ENCODE data around the gene RASGRP1.

RASGRP1 gene

DNA sequence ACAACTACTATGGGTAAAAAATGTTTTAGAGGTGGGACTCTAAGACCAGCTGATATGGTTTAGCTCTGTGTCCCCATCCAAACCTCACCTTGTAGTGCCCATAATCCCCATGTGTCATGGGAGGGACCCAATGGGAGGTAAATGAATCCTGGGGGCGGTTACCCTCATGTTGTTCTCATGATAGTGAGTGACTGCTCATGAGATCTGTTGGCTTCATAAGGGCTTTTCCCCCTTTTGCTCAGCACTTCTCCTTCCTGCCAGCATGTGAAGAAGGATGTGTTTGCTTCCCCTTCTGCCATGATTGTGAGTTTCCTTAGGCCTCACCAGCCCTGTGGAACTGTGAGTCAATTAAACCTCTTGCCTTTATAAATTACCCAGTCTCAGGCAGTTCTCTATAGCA, 65.0 kb downstream of the RASGRP1 start:
- FAIRE-seq = no peak

DNA sequence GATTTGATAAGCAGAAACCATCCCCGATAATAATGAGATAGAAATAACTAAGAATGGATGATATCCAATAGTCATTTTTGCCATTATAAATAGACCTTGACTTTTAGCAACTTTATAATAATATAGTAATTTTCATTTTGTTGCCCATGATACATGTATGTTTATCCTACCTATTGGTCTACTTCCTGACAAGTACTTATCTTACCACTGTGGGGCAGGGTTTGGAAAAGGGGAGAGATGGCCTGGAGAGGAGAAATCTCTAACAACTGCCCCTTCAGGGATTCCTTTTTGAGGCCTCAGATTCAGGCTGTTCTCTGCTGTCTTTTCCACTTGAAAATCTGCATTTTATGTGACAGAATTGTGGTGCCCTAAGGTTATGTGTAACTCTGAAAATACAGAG, 68.5 kb downstream of the RASGRP1 start:
- no peak for FAIRE-seq

GRCh38 chr15:38490242-38490922, 74.2 kb downstream of the RASGRP1 start:
- FAIRE-seq = no peak

DNA sequence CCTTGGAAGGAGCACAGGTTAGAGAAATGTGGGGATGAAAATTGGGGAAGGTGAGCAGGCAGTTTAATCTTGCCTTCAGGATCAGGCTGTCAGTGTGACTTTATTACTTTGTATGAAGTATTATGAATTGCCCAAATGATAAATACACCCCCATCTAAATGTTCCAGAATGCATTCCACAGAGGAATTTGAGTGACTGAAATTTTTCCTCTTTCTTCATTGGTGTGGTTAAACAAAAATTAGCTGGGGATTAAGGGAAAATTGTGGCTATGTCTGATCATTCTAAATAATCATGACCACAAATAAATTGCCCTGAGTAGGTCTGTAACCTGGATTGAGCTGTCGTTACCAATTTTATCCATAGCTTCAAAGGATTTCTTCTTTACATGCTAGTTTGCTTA, 77.2 kb downstream of the RASGRP1 start:
- FAIRE-seq = no peak

GRCh38 chr15:38486936-38487335, 77.7 kb downstream of the RASGRP1 start:
- FAIRE-seq = no peak

DNA sequence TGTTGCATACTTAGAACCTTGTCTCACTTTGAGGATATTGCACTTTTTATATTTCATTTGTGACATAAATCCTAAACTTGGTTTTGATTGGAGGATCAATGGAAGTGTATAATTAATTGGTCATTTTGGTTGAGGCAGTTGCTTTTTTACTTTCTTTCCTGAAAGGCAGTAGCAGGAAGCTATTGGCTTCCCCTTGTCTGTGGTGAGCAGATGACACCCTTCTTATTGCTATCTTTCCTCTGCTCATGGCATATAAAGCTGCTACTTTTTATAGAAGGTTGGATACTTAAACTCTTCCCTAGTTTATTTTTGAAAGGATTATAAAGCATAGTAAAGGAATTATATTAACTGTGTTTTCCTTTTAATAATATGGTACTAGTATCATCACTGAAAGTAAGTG, 82.0 kb downstream of the RASGRP1 start:
- FAIRE-seq = no peak

- FAIRE-seq = no peak
These were observed 82.9 kb downstream of the RASGRP1 start for GRCh38 chr15:38481761-38482160.

GRCh38 chr15:38481113-38481512, 83.5 kb downstream of the RASGRP1 start:
- FAIRE-seq = no peak

GRCh38 chr15:38479756-38480155, 84.9 kb downstream of the RASGRP1 start:
- peak; percentile 83 for FAIRE-seq

DNA sequence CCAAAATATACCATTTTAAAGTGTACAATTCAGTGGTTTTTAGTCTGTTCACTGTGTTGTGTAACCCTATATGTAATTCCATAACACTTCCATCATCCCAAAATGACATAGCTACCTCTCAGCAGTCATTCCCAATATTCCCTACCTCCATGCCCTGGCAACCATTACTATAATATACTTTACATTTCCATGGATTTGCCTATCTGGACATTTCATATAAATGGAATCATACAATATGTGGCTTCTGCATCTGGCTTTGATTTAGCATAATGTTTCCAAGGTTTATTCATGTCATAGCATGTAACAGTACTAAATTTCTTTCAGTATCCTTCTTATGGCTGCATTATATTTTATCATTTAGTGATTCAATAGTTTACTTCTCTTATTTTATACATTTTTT, 85.3 kb downstream of the RASGRP1 start:
- FAIRE-seq = no peak

GRCh38 chr15:38477637-38478036, 87.0 kb downstream of the RASGRP1 start:
- FAIRE-seq = no peak

GRCh38 chr15:38476120-38476519, 88.5 kb downstream of the RASGRP1 start:
- FAIRE-seq = peak; percentile 64

DNA sequence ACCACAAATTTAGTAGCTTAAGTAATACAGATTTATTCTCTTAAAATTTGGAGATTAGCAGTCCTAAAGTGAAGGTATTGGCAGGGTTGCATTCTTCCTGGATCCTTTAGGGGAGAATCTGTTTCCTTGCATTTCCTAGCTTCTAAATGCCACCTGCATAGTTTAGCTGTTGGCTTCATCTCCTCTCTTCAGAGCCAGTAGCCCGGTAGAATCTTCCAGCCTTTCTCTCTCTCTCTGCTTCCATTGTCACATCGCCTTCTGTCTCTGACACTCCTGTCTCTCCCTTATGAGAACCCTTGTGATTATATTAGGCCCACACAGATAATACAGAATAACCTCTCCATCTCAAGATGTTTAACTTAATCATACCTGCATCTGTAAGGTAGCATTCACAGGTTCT, 89.3 kb downstream of the RASGRP1 start:
- no peak for FAIRE-seq

DNA sequence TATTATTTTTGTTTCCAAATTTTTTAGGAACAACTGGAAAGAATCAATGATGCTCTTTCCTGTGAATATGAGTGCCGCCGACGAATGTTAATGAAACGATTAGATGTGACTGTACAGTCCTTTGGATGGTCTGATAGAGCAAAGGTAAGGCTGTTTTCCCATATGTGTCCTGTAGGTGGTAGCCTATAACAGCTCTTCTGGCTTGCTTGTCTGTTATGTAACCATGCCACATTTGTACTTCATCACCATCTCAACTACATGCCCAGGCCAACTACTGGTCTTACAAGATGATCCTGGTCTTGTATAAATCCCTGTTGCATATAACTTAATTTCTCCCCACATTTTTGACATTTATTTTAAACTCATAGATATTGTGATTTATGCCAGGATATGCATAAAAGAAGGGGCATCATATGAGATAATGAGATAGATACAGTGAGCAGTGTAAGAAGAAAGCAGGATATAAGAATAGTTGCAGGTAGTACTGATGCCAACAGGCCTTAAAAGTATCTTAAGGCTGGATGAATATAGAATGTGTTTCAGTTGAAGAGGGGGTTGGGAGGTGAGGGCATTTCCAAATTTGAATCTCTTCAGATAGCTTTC, 90.4 kb downstream of the RASGRP1 start:
- FAIRE-seq = peak; percentile 83

DNA sequence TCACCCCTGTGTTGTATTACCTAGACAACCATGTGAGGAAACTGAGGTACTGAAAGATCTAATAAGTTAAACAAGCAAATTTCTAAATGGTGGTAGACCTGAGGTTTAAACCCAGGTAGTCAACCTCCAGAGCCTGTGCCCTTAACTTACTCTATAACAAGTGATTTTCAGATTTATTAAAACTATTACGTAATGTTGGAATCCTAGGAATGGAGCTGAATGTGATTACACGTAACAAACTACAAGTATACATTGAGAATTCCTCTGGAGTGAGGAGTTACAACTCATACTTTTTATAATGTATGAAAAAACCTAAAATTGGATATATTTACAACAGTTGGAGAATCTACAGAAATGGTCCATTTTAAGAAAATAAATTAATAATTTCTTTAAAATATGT, 92.6 kb downstream of the RASGRP1 start:
- peak; percentile 47 for FAIRE-seq

DNA sequence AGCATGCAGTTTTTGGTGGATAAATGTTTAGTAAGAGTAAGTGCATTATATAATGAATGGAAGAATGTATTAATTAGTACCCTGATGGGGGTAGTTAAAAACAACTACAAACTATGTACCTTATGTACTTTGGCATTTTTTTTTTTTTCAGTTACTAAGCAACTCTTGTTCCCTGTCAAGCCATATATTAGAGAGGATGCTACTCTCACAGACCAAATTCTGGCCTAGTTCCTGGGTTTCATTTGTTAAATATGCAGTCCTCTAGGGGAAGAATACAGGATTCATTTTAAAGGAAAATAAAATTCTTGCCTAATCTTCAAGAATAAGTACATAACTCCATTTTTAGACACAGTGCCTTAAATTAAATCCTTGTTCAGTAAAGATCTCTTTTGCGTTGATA, 93.8 kb downstream of the RASGRP1 start:
- FAIRE-seq = no peak

DNA sequence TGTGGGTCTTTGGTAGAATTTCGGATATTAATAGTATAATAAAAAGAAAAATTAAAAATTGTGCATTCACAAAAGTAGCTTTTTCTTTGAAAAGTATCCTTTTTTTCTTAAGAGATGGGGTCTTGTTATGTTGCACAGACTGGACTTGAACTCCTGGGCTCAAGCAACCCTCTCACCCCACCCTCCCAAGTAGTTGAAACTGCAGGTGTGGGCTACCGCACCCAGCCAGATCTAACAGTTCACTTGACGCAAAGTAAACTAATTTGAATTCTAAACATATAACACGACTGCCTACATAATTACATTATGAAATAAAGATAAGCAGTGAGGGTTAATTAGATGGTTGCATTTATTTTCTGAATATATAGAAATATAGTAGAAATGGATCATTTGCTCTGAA, 99.9 kb downstream of the RASGRP1 start:
- no peak for FAIRE-seq

GRCh38 chr15:38463893-38464292, 100.7 kb downstream of the RASGRP1 start:
- FAIRE-seq = no peak

DNA sequence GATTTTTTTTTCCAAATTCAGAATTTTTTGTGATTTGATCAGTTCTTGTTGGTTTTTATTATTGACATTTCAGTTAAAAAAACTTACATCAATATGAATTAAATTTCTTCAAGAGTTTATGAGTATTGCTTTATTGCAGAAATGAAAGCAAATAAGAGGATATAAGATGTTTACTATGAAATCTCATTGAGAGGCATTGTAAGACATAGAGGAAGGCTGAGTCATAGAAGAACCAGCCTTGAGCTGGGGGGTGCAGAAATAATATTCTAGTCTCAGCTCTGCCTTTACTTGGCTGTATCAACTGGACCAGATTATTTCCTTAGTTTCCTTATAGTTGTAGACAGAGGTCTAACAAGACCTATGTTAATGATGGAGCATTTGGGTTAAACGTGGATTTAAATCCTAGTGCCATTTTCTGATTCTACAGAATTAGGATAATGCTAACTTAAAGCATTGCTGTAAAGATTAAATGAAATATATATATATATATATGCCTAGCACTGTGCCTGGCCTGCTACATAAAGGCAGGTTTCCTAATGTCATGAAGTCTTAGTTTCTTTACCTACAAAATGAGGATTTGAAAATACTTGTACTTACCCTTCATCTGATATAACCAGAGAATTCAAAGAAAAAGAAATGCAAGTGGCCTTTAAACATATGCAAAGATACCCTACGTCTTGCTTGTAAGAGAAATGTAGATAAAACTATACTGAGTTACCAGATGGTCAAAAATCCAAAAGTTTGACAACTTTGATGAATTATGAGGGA, 103.4 kb downstream of the RASGRP1 start:
- no peak for FAIRE-seq

DNA sequence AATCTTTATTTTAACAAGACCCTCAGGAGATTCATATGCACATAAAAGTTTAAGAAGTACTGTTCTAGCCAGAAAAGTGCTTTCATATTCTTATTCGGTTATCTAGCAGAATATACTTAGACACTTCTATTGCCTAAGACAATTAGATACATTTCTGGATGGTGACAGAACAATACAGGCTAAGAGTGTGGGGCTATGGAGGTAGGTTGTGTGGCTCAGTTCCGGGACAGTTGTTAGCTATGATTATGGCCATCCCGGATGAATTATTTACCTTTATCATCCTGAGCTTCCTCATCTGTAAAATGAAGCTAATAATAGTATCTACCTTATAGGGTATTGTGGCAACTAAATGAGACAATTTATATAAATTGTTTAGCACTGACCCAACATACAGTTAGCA, 104.1 kb downstream of the RASGRP1 start:
- FAIRE-seq = no peak

- FAIRE-seq = no peak
These were observed 105.1 kb downstream of the RASGRP1 start for GRCh38 chr15:38459480-38459879.

DNA sequence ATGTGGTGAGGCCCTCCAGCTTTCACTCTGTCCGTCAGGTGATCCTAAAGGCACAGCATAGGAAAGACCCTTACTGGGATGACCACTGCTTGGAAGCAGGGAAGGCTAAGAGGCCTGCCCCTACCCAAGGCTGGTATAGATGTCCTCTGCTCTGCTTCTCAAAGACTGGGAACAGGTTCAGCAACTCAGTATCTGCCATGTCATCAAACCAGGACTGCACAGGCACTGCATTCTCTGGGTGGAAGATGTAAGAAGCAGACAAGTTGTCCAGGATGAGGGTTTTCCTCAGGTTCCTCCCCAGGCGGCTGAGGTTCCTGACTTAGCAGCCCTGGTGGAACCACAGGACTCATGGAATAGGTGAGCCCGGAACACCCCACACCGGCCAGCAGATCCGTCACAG, 106.0 kb downstream of the RASGRP1 start:
- no peak for FAIRE-seq

DNA sequence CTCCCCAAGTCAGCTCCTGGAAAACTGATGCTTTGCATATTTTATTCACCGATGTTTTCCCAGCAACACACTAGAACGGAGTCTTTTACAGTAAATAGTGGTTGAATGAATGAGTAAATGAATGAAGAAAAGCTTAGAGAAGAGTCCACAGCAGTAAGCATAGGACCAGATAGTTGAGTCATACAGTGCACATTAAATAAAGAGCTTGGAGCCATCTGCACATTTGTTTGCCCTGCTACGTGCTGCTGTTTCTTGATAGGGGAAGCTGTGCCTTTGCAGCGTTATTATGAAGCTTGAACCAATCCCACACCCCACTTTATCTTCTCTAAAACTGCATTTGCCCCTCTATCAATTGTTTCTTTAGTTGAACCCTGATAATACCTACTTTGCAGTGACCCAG, 109.5 kb downstream of the RASGRP1 start:
- FAIRE-seq = no peak

DNA sequence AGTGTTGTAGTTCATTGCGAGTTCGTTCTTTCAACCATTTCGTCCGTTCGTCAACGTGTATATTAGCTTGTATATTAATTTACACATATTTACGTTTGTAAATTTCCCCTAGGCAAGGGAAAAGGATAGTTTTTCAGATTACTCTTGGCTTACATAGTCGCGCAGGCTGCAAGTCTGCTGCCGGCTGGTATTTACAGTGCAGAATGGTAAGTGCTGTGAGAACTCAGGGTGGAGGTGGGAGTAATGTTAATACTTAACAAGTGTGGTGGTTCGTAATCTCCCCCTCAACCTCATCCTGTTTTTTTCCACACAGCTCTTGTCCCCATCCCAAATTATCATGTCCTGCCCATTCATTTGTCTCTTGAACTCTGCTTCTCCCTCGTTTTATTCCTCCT, 109.9 kb downstream of the RASGRP1 start:
- FAIRE-seq = no peak

Measured in A204.1 (cell line).